ENCODE data around the gene CDK11A. TPM values are rescaled to one million over a fixed set of nuclear protein-coding genes. Genes with fewer than 3 reads are reported as not detected.
"Not testable (repeated sequence)": the region's sequence is repeated elsewhere in the genome, so short reads cannot be mapped to it uniquely, and the experiment has no call there.

Gene CDK11A
- 27.9 TPM for total RNA-seq

DNA sequence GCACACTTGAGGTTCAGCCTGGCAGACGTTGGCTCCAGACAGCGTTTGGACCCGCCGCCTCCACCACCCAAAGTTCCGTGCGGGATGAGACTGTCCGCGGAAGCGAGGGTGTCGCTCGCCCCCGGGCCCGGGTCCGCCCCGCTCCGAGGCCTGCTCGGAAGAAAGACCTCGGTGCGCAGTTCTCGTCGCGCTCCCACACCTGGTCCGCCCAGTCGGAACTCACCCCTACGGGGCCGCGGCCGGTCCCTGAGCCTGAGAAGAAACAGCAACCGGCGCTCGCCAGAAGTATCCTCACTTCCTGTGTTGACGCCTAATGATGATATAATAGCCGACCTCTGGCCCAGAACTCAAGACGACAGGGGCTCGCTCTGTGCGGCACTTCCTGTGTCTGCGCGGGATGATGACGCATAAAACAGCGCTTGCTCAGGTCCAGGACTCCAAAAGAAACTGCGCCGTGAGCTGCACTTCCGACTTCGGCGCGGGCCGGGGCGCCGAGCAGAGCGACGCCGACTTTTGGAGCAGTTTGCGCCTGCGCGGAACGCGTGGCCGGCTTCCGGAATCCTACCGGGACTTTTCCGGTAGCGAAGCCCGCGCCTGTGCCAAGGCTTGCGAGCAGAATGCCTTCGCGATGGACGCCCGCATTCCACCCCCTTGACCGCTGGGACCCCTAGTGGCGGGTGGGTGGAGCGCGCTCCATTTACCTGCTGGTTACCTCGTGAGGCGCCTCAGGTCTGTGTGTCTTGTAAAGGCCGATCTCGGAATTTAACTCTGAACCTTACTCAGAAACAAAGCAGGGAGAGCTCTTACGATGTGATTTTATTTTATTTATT, at the start of gene CDK11A:
CDK11A (minus strand) TSS at position 323 of the 830 bp plus-strand sequence. CDS start 1,539 bp downstream, outside the sequence.
- Histone ChIP-seq H3K4me3 (ENCODE audit: low read length) (peak within 1 kb of the TSS; percentile 65), H3K4me1 (ENCODE audit: insufficient read depth, low read length) (peaks cover 12% of the 10 kb centered on the region)
- H3K9me3 ChIP-seq (ENCODE audit: low read depth, low read length); H3K27me3 ChIP-seq (ENCODE audit: insufficient read depth, low read length): not testable (repeated sequence)

DNA sequence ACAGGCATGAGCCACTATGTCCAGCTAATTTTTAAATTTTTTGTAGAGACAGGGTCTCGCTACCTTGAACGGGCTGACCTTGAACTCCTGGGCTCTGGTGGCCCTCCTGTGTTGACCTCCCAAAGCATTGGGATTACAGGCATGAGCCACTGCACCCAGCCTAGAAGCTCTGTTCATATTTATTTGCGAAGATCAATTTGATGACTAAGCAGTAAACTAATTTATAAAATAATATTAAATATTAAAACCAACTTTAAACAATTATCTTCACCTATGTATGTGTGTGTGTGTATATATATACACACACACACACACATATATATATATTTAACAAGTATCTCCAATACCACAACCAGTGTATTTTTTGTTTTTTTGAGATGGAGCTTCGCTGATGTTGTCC, 49.7 kb upstream of the CDK11A start:
- no peaks in the 10 kb centered on the region for H3K27me3 ChIP-seq (ENCODE audit: insufficient read depth, low read length)
- H3K9me3 ChIP-seq (ENCODE audit: low read depth, low read length), result no peaks in the 10 kb centered on the region
- H3K4me3 ChIP-seq (ENCODE audit: low read length), result no peak overlapping the region
- peaks cover 51% of the 10 kb centered on the region for H3K4me1 ChIP-seq (ENCODE audit: insufficient read depth, low read length)

DNA sequence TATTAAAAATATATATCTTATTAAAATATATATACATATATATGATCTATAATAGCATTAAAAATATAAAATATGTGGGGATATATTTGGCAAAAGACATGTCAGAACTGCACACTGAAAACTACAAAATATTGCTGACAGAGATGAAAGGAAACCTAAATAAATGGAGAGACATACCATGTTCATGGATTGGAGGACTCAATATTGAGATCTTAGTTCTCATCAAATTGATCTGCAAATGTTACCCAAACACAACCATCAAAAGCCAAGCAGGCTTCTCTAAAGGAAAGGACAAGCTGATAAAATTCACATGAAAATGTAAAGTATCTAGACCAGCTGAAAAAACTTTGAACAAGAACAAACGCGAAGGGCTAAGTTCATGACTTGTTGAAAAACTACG, 46.9 kb upstream of the CDK11A start:
- Histone ChIP-seq H3K4me3 (ENCODE audit: low read length) (no peak overlapping the region), H3K27me3 (ENCODE audit: insufficient read depth, low read length) (no peaks in the 10 kb centered on the region), H3K4me1 (ENCODE audit: insufficient read depth, low read length) (peaks cover 55% of the 10 kb centered on the region), H3K9me3 (ENCODE audit: low read depth, low read length) (no peaks in the 10 kb centered on the region)

DNA sequence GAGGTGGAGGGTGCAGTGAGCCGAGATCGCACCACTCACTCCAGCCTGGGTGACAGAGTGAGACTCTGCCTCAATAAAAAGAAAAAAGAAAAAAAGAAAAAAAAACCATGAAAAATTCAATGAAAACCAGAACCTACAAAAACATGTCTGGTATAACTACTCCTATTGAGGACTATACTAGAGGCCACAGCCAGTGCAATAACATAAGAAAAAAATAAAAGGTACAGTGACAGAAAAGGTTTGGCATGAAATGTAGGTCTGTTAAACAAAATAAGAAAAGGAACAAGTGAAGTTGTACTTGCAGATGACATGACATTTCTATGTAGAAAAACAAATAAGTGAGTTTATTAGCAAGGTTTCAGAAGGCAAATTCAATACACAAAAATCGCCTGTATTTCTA, 45.9 kb upstream of the CDK11A start:
- Histone ChIP-seq H3K4me3 (ENCODE audit: low read length) (no peak overlapping the region), H3K27me3 (ENCODE audit: insufficient read depth, low read length) (no peaks in the 10 kb centered on the region), H3K4me1 (ENCODE audit: insufficient read depth, low read length) (peaks cover 53% of the 10 kb centered on the region), H3K9me3 (ENCODE audit: low read depth, low read length) (no peaks in the 10 kb centered on the region)

DNA sequence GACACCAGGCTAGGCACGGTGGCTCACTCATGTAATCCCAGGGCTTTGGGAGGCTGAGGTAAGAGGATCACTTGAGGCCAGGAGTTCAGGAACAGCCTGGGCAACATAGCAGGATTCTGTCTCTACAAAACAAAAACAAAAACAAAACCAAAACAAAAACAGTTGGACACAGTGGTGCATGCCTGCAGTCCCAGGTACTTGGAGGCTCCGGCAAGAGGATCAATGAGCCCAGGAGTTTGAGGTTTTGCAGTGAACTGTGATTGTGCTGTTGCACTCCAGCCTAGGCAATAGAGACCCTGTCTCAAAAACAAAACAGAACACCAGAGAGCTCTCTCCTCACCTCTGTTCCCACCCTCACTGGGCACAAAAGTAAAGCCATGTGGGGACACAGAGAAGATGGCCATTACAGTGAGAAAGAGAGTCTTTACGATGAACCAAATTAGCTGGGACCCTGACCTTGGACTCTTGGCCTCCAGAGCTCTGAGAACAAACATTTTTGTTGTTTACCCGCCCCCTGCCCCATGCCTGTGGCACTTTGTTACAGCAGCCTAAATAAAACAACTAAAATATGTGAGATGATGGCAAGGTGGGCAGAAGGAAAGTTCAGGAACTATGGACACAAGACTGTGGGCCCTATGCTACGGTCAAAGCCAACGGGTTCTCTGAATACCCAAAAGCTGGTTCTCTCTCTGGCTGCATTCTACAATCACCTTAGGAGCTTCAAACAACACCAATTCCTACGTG, 44.3 kb upstream of the CDK11A start:
- Histone ChIP-seq H3K4me3 (ENCODE audit: low read length) (no peak overlapping the region), H3K4me1 (ENCODE audit: insufficient read depth, low read length) (peaks cover 59% of the 10 kb centered on the region), H3K9me3 (ENCODE audit: low read depth, low read length) (no peaks in the 10 kb centered on the region), H3K27me3 (ENCODE audit: insufficient read depth, low read length) (no peaks in the 10 kb centered on the region)

DNA sequence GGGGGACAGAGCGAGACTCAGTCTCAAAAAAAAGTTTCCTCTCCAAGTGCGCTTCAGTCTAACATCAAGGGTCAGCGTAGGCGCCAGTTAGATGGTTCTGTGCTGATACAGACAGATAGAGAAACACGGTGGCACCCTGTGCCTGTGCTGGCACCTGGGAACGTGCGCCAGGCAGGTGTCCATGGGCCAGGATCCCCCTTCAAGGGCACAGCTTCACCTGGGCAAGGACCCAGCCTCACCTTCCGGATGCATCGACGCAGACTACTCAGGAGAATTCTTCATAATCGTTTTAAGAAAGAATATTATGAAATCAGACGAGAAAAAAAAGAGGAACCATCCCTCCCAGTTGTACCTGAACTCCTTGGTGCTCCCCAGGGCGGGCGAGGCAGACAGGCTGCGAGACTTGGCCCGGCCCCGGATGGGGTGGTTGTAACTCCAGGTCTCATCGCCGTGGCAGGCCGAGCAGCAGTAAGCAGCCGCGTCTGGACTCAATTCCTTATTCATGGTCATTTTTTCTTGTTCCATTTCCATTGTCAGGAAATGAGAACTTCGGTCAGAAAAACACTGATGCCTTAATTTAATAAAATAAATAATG, 40.8 kb upstream of the CDK11A start:
- no peaks in the 10 kb centered on the region for H3K27me3 ChIP-seq (ENCODE audit: insufficient read depth, low read length)
- peaks cover 51% of the 10 kb centered on the region for H3K4me1 ChIP-seq (ENCODE audit: insufficient read depth, low read length)
- no peak overlapping the region for H3K4me3 ChIP-seq (ENCODE audit: low read length)
- no peaks in the 10 kb centered on the region for H3K9me3 ChIP-seq (ENCODE audit: low read depth, low read length)

DNA sequence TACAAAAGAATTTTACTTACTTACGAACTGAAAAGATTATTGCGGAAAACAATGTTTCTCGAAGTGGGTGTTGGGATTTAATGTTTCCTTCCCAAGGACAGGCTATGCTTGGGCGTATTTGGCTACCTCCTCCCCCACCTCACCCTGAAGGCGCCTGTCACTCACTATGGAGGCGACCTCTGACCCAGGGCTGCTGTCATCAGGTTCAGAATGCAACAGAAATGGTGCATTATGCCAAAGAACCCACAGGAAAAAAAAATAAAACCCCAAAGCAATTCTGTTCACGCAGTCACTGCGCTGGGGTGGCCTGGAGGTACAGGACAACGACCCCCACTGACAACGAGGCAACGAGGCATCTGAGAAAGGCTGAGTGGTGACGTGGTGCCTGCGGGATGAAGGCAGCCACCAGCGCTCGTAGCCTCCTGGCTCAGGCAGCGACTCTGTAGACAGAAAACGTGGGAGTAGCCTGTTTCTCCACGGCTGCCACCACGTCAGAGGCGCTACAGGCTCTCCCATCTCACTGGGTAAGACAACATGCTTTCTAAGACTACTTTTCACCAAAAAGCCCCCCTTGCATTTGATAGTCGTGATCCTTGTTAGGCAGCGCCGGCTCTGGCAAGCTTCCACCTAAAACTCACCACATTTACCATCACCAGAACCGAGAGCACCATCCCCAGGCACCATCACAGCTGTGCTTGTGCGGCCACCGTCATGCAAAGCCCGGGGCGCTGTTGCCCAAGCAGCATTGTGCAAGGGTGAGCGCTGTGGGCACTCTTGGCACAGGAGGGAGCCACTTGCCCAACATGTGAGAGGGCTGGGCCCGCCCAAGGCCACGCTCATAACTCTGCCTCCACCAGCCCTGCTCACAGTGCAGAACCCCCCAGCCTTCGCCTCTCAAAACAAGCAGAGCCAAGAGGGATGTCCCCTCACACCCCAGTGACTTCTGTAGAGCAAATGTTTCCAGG, 39.8 kb upstream of the CDK11A start:
- Histone ChIP-seq H3K4me1 (ENCODE audit: insufficient read depth, low read length) (peaks cover 57% of the 10 kb centered on the region), H3K9me3 (ENCODE audit: low read depth, low read length) (no peaks in the 10 kb centered on the region), H3K27me3 (ENCODE audit: insufficient read depth, low read length) (no peaks in the 10 kb centered on the region), H3K4me3 (ENCODE audit: low read length) (no peak overlapping the region)

DNA sequence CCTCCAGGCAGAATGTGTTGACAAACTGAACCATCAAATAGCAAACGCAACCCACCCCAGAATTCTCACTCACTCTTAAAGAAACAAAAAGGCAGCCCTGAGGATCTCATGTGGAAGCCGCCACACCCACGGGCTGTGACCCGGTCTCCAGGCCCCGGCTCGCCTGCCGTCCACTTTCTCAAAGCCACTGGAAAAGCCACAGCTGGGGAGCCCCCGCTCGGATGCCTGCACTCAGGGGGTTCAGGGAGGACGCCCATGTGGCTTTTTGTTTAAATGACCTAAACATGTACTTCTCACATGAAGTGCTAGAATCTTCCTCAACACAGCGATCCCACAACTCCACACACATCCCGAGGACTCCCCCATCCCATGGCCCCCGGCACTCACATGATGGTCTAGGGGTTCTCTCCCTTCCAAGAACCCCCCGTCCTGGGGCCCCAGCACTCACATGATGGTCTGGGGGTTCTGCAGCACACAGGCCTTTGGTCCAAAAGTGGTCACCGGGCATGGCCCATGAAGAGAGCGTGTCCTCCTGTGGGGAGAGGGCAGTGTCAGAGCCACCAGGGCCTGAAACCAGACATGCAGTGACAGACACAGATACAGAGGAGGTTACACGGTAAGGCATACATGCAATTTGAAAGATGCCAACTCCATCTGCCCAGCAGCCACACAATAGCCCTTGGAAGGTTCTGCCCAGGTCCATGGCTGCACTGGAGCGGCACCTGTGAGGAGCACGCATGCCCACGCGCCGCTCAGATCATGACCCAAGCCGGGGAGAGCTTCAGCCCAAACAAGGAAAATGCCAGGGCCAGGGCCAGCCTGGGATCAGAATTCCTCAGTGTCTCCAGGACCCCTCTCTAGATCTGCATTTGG, 37.6 kb upstream of the CDK11A start:
- H3K4me3 ChIP-seq (ENCODE audit: low read length), result no peak overlapping the region
- peaks cover 39% of the 10 kb centered on the region for H3K4me1 ChIP-seq (ENCODE audit: insufficient read depth, low read length)
- H3K9me3 ChIP-seq (ENCODE audit: low read depth, low read length), result no peaks in the 10 kb centered on the region
- H3K27me3 ChIP-seq (ENCODE audit: insufficient read depth, low read length), result no peaks in the 10 kb centered on the region

DNA sequence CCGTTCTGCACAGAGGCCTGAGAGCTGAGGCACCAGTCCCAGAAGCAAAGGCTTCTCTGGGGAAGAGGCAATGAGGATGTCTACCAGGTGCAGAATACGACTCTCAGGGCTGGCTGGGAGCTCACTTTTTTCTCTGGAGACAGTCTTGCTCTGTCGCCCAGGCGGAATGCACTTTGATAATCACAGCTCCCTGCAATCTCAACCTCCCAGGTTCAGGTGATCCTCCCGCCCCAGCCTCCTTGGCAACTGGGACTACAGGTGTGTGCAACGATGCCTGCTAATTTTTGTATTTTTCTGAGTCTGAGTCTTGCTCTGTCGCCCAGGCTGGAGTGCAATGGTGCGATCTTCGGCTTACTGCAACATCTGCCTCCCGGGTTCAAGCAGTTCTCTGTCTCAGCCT, 36.6 kb upstream of the CDK11A start:
- peaks cover 31% of the 10 kb centered on the region for H3K4me1 ChIP-seq (ENCODE audit: insufficient read depth, low read length)
- H3K4me3 ChIP-seq (ENCODE audit: low read length), result no peak overlapping the region
- H3K9me3 ChIP-seq (ENCODE audit: low read depth, low read length), result no peaks in the 10 kb centered on the region
- no peaks in the 10 kb centered on the region for H3K27me3 ChIP-seq (ENCODE audit: insufficient read depth, low read length)

DNA sequence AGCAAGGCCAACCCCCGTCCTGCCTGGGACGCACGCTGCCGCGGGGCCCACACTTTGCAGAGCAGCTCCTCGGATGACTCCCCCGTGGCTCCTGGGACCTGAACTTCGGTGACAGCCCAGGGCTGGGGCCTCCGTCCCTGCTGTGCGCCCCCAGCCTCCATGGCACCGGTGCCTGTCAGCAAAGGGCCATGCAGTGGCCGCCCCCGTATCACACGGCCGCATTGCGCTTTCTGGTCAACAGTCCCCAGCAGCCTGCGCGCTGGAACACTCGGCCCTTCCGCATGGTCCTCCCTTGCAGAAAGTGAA, 36.1 kb upstream of the CDK11A start:
- H3K4me3 ChIP-seq (ENCODE audit: low read length), result no peak overlapping the region
- H3K9me3 ChIP-seq (ENCODE audit: low read depth, low read length), result no peaks in the 10 kb centered on the region
- peaks cover 27% of the 10 kb centered on the region for H3K4me1 ChIP-seq (ENCODE audit: insufficient read depth, low read length)
- no peaks in the 10 kb centered on the region for H3K27me3 ChIP-seq (ENCODE audit: insufficient read depth, low read length)

DNA sequence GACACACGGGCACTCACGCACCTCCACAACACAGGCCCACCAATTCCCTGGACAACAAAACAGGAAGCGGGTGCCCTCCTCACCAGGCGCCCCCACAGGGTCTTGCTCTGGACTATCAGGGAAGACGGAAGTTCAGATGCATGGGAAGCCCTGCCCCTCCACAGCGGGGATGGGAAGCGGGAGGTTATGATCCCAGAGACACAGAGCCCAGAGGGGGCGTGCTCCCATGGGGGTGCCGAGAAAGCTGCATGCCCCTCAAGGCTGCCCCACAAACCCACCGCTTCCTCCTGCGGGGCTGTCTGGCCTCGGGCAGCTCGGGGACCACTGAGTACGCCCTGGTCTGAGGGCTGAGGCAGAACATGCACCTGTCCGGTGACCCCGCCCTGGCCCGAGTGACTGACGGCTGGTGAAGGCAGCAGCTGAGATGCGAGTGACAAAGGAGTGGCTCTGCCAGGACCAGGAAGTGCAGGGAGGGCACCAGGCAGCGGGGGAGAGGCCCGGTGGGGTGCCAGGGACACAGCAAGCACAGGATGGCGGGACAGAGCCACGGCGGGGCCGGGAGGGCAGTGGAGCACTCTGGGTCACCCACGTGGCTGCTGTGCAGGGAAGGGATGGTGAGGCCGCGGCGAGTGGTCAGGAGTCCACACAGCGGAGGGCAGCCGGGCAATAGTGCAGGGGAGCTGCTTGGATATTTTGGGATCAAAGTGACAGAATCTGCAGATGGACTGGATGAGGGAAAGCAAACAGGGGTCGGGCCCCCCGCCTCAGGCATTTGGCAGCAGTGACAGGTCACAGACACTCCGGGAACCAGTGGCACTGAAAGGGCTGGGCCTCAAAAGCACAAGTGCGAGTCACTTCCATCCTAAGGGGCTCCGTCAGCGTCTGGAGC, 35.5 kb upstream of the CDK11A start:
- Histone ChIP-seq H3K27me3 (ENCODE audit: insufficient read depth, low read length) (no peaks in the 10 kb centered on the region), H3K9me3 (ENCODE audit: low read depth, low read length) (no peaks in the 10 kb centered on the region), H3K4me1 (ENCODE audit: insufficient read depth, low read length) (peaks cover 22% of the 10 kb centered on the region), H3K4me3 (ENCODE audit: low read length) (no peak overlapping the region)

DNA sequence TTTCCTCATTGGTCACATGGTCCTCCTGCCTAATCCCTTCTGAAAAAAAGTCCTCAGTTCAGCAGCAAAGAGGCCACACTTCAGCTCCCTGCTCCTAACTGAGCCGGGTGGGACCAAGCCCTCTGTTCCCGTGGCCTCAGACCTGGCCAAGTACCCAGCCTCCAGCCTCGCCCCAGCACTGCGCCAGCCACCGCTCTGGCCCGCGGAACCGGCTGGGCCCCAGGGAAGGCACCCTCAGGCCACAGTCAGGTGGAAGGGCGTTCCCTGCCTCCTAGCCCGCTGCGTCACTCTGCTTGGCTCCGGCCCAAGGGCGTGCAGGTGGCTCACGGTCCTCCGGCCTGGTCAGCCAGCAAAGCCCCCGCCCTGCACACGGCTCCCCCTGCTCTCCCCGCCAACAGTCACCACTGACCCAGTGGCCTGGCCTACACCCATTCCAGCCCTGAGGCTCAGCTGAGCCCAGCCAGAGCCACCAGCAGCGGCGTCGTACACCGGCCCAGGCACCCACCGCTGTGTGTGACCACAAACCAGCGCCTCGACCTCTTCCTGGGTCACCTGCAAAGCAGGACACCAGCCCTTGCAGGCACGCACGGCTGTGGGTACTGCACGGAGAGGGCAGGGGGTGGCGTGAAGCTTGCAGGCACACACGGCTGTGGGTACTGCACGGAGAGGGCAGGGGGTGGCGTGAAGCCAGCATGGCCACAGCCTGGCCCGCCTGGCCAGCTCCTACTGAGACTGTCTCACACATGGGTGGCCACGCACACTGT, 34.7 kb upstream of the CDK11A start:
- H3K27me3 ChIP-seq (ENCODE audit: insufficient read depth, low read length), result no peaks in the 10 kb centered on the region
- H3K4me1 ChIP-seq (ENCODE audit: insufficient read depth, low read length), result peaks cover 14% of the 10 kb centered on the region
- H3K9me3 ChIP-seq (ENCODE audit: low read depth, low read length), result no peaks in the 10 kb centered on the region
- no peak overlapping the region for H3K4me3 ChIP-seq (ENCODE audit: low read length)
